Mesenchymal stem cell (in vitro differentiated cells and primary cell): ENCODE data around the gene APEX1.

Experiments used
- DNase-seq: peaks from one replicate; pipeline ENCODE4 v3.0.0-alpha.2; 2013
- H2AFZ ChIP-seq: one replicate; pipeline ENCODE4 v1.6.1; 2013; ENCODE audit warnings: low read depth, mild to moderate bottlenecking, control low read depth, inconsistent platforms, low read length, moderate library complexity
- H2AK5ac ChIP-seq: 2 replicates; pipeline ENCODE4 v1.6.1; 2013; ENCODE audit warnings: low read length, moderate library complexity, mild to moderate bottlenecking, inconsistent platforms; ENCODE audit not compliant: severe bottlenecking
- H2BK120ac ChIP-seq: one replicate; pipeline ENCODE4 v1.6.1; 2013; ENCODE audit warnings: low read depth, mild to moderate bottlenecking, inconsistent platforms, low read length, moderate library complexity
- H2BK12ac ChIP-seq, 2 experiments: one replicate each; pipeline ENCODE4 v1.6.1; 2013; ENCODE audit warnings: inconsistent platforms in 2 of 2, low read length in 2 of 2, mild to moderate bottlenecking in 2 of 2, moderate library complexity in 2 of 2, control low read depth in 1 of 2
- H2BK15ac ChIP-seq: one replicate; pipeline ENCODE4 v1.6.1; 2013; ENCODE audit warnings: mild to moderate bottlenecking, low read depth, inconsistent platforms; ENCODE audit not compliant: poor library complexity, severe bottlenecking
- H2BK5ac ChIP-seq: 2 replicates; pipeline ENCODE4 v1.6.1; 2013; ENCODE audit warnings: low read depth, mild to moderate bottlenecking, low read length, control low read depth, inconsistent platforms; ENCODE audit not compliant: poor library complexity, severe bottlenecking
- H3K14ac ChIP-seq, 2 experiments: one replicate each; pipeline ENCODE4 v1.6.1; 2013; ENCODE audit warnings: inconsistent platforms in 2 of 2, low read length in 2 of 2, control low read depth in 1 of 2, mild to moderate bottlenecking in 1 of 2, moderate library complexity in 1 of 2
- H3K18ac ChIP-seq, 2 experiments: one replicate each; pipeline ENCODE4 v1.6.1; 2013; ENCODE audit warnings: inconsistent platforms in 2 of 2, low read length in 2 of 2, control low read depth in 1 of 2, low read depth in 1 of 2, mild to moderate bottlenecking in 1 of 2
- H3K23ac ChIP-seq, 2 experiments: one replicate each; pipeline ENCODE4 v1.6.1; 2013; ENCODE audit warnings: inconsistent platforms in 2 of 2, low read length in 2 of 2, mild to moderate bottlenecking in 2 of 2, moderate library complexity in 2 of 2, control low read depth in 1 of 2
- H3K27ac ChIP-seq: 2 replicates; pipeline ENCODE4 v1.5.1; 2013; ENCODE audit warnings: mild to moderate bottlenecking, moderate library complexity, low read length, control low read depth, inconsistent platforms; ENCODE audit not compliant: poor library complexity, severe bottlenecking
- H3K27me3 ChIP-seq, 2 experiments: 2 replicates each; pipeline versions ENCODE4 v1.6.1 to v1.7.0; 2013; ENCODE audit warnings: low read length in 2 of 2, mild to moderate bottlenecking in 2 of 2, moderate library complexity in 2 of 2, control low read depth in 1 of 2, inconsistent platforms in 1 of 2; ENCODE audit not compliant: control insufficient read depth in 1 of 2, insufficient read depth in 1 of 2
- H3K36me3 ChIP-seq, 2 experiments: 2 replicates each; pipeline versions ENCODE4 v1.6.1 to v1.7.0; 2013; ENCODE audit warnings: low read length in 2 of 2, control low read depth in 1 of 2, inconsistent platforms in 1 of 2, low read depth in 1 of 2, mild to moderate bottlenecking in 1 of 2; ENCODE audit not compliant: insufficient read depth in 2 of 2, control insufficient read depth in 1 of 2
- H3K4ac ChIP-seq, 2 experiments: one replicate each; pipeline ENCODE4 v1.6.1; 2013; ENCODE audit warnings: inconsistent platforms in 2 of 2, low read length in 2 of 2, mild to moderate bottlenecking in 2 of 2, moderate library complexity in 2 of 2, control low read depth in 1 of 2, low read depth in 1 of 2
- H3K4me1 ChIP-seq: 2 replicates; pipeline ENCODE4 v1.6.1; 2013; ENCODE audit warnings: low read depth, low read length, control low read depth; ENCODE audit not compliant: control insufficient read depth, insufficient read depth
- H3K4me2 ChIP-seq: 2 replicates; pipeline ENCODE4 v1.6.1; 2013; ENCODE audit warnings: low read length, mild to moderate bottlenecking, inconsistent platforms; ENCODE audit not compliant: poor library complexity, severe bottlenecking
- H3K4me3 ChIP-seq, 2 experiments: 2 replicates each; pipeline versions ENCODE4 v1.5.1 to v1.7.0; 2013; ENCODE audit warnings: low read length in 2 of 2, mild to moderate bottlenecking in 2 of 2, control low read depth in 1 of 2, low read depth in 1 of 2; ENCODE audit not compliant: insufficient read depth in 1 of 2
- H3K79me1 ChIP-seq: replicated peaks from 2 replicates; pipeline ENCODE4 v1.6.1; 2013; ENCODE audit warnings: mild to moderate bottlenecking, control low read depth, low read length, inconsistent platforms; ENCODE audit not compliant: poor library complexity, severe bottlenecking
- H3K9ac ChIP-seq: 2 replicates; pipeline ENCODE4 v1.7.0; 2013; ENCODE audit warnings: mild to moderate bottlenecking, low read length, moderate library complexity
- H3K9me3 ChIP-seq: 2 replicates; pipeline ENCODE4 v1.7.0; 2013; ENCODE audit warnings: mild to moderate bottlenecking, low read length; ENCODE audit not compliant: control insufficient read depth
- H4K8ac ChIP-seq: one replicate; pipeline ENCODE4 v1.6.1; 2013; ENCODE audit warnings: inconsistent platforms, mild to moderate bottlenecking, low read length, moderate library complexity
- H4K91ac ChIP-seq: one replicate; pipeline ENCODE4 v1.6.1; 2013; ENCODE audit warnings: mild to moderate bottlenecking, low read length, inconsistent platforms
- WGBS: methylation state at CpG from one replicate; pipeline ENCODE4 v1.1.7; 2013; ENCODE audit warnings: mixed read lengths; 5-methylcytosine and 5-hydroxymethylcytosine counted together

APEX1 gene

DNA sequence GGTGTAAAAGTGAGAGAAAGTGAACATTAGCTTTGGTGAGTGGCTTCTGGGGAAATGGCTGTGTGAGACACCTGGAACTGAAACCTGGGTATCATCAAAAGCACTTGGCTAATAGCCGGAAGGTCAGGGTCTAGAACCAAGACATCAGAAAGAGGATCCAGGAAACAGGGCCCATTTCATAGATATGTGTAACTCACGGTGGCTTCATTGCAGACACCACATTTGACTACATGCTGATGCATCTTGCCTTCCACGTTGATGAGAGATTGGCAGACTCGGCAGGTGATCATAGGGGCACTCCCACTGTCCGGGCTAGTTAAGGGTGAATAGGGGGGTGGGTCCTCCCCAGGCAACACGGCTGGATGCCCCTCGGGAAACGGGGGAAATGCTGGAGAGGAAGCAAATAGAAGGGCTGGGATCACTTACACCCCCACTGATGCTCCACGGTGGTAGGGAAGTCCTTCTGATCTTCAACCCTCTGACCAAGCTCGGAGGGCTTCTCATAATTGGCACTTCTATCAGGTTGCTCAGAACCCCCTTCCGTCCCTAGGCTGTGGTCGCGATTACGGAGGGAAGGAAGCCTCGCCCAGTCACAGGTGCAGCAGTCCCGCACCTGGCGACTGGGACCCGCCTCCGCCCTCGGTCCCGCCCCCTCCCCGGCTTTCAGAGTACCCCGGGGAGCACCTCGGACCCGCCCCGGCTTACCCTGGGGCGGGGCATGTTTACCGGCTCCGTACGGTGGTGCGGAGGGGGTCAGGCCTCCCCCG lies 5.6 kb downstream of the APEX1 start:
- WGBS = 12% methylated on average over 29 of the region's 32 CpGs
- H2BK12ac ChIP-seq = peak overlapping the region in 1 of 2 experiments; percentile 95

DNA sequence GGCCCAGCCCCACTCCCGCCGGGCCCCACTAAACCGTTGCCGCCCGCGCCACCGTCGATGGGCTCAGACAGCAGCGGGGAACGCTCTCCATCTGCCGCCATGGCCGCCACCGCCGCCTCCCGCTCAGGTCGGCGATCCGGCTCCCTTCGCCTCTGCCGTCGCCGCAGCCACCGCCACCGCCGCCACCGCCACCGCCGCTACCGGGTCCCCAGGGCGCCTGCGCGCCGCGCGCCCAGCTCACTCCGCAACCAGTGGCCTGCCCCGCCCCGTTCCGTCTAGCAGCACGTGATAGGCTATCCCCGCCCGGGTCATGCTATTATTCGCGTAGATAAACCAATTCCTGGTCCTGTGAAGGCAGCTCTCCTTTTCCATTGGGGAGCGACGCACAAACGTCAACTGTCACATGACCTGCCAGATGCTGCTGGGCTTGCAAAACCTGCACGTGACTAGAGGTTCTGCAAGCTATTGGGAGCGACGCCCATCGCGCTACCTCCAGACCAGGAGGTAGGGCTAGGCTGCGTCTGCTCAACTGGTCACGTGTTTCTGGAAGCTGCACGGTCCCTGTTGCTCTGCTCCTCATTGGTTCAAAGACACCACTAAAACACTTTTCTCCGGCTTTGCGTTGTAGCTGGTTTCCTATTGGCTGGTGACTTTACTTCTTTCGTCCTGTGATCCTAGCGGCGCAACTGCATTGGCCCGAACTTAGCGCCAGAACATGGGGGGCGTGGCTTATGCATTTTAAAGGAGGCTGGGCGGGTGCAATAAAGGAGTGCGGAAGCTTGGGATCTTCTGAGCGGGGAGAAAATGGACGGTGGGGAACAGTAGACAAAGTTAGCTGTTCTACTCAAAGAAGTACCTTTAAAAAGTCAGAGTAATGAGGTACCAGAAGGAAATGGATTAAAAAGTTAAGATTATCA lies 6.5 kb downstream of the APEX1 start, which contains the start of gene PIP4P1:
Gene PIP4P1, minus strand, starts transcription at position 210 of the 917 bp plus-strand sequence. Its CDS starts 109 bp downstream, at position 101.
- peak within 1 kb of the TSS; percentile 71 for H2BK120ac ChIP-seq
- peak within 1 kb of the TSS; percentile 94 for H4K8ac ChIP-seq
- peak within 1 kb of the TSS; percentile 91 to 100 for H3K18ac ChIP-seq
- peak within 1 kb of the TSS; percentile 95 for H4K91ac ChIP-seq
- peak within 1 kb of the TSS; percentile 80 for H2AK5ac ChIP-seq
- peaks cover 5% of the 10 kb centered on the region for H3K4me1 ChIP-seq
- H3K4me3 ChIP-seq = peak within 1 kb of the TSS; percentile 98 to 99
- H3K9ac ChIP-seq = peak within 1 kb of the TSS; percentile 94
- peaks cover 9% of the 10 kb centered on the region for H3K79me1 ChIP-seq
- H3K27ac ChIP-seq = peak within 1 kb of the TSS; percentile 72
- H2BK5ac ChIP-seq = no peak within 1 kb of the TSS
- H3K9me3 ChIP-seq = no peaks in the 10 kb centered on the region
- H2AFZ ChIP-seq = peak within 1 kb of the TSS; percentile 73
- H3K36me3 ChIP-seq = peaks cover 21 to 38% of the 10 kb centered on the region in 2 experiments
- under 1% methylated on average over 61 of the region's 67 CpGs for WGBS
- peak within 1 kb of the TSS; percentile 78 for H3K4me2 ChIP-seq
- no peaks in the 10 kb centered on the region for H3K27me3 ChIP-seq
- peak within 1 kb of the TSS in 1 of 2 experiments; percentile 100 for H3K14ac ChIP-seq
- DNase-seq = peak; percentile 100
- H2BK15ac ChIP-seq = peak within 1 kb of the TSS; percentile 29
- peak within 1 kb of the TSS in 1 of 2 experiments; percentile 95 for H2BK12ac ChIP-seq
- peak within 1 kb of the TSS in 1 of 2 experiments; percentile 99 for H3K23ac ChIP-seq
- H3K4ac ChIP-seq = peak within 1 kb of the TSS; percentile 93 to 99

More for the DNA sequence above, 5.6 kb downstream of the APEX1 start:
- Histone ChIP-seq H4K8ac (peak overlapping the region; percentile 94), H3K9ac (peak overlapping the region; percentile 94), H2AFZ (peak overlapping the region; percentile 73), H3K23ac (peak overlapping the region in 1 of 2 experiments; percentile 99), H2BK120ac (peak overlapping the region; percentile 71), H3K4ac (peak overlapping the region; percentile 93 to 99), H3K27me3 (no peaks in the 10 kb centered on the region), H3K18ac (peak overlapping the region; percentile 91 to 100), H3K36me3 (peaks cover 21 to 42% of the 10 kb centered on the region in 2 experiments), H3K14ac (peak overlapping the region in 1 of 2 experiments; percentile 100), H3K79me1 (peaks cover 9% of the 10 kb centered on the region), H4K91ac (peak overlapping the region; percentile 95), H3K4me2 (peak overlapping the region; percentile 78), H3K4me1 (peaks cover 5% of the 10 kb centered on the region), H2AK5ac (no peak overlapping the region), H3K9me3 (no peaks in the 10 kb centered on the region), H2BK15ac (peak overlapping the region; percentile 29), H3K4me3 (peak overlapping the region; percentile 98 to 99), H3K27ac (no peak overlapping the region), H2BK5ac (no peak overlapping the region)
- no peak for DNase-seq

DNA sequence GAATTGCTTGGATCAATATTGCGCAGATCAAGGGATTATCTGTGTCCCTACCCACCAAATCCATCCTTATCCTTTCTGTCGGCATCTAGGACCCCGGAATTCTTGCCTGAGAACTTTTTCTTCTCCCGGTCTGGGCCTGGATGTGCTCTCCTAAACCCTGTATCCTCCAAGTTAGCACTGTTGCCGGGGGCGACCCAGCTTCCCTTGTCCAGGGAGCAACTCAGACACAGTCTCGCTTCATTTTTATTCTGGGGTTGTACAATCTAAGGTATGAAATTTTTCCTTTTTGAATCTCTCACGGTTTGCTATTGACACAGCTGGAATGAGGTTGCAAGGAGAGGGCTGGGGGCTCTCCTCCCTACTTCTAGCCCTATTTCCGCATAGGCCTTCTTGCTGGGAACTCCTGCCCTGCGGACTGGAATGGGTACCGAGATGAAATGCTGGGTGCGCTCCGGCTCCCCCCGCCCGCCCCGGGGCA lies 13.8 kb downstream of the APEX1 start:
- peak overlapping the region; percentile 54 for H2BK15ac ChIP-seq
- no peaks in the 10 kb centered on the region for H3K9me3 ChIP-seq
- H3K4ac ChIP-seq = peak overlapping the region in 1 of 2 experiments; percentile 27
- H3K4me1 ChIP-seq = peaks cover 5% of the 10 kb centered on the region
- no peak overlapping the region for H3K18ac ChIP-seq
- DNase-seq = no peak
- H3K27ac ChIP-seq = no peak overlapping the region
- H4K8ac ChIP-seq = peak overlapping the region; percentile 36
- peaks cover 10% of the 10 kb centered on the region for H3K79me1 ChIP-seq
- peaks cover 4 to 19% of the 10 kb centered on the region in 2 experiments for H3K36me3 ChIP-seq
- no peak overlapping the region for H2BK120ac ChIP-seq
- H2BK12ac ChIP-seq = no peak overlapping the region
- no peak overlapping the region for H2BK5ac ChIP-seq
- 38% methylated on average over 16 of the region's 16 CpGs for WGBS
- peak overlapping the region; percentile 67 for H3K4me2 ChIP-seq
- H2AFZ ChIP-seq = peak overlapping the region; percentile 15
- H3K4me3 ChIP-seq = peak overlapping the region; percentile 73 to 96
- no peak overlapping the region for H3K14ac ChIP-seq
- H3K23ac ChIP-seq = no peak overlapping the region
- no peak overlapping the region for H2AK5ac ChIP-seq
- peak overlapping the region; percentile 96 for H3K9ac ChIP-seq
- no peaks in the 10 kb centered on the region for H3K27me3 ChIP-seq
- no peak overlapping the region for H4K91ac ChIP-seq
